K562 (cell line): Measurements from ENCODE around the gene PTH1R. TPM values are rescaled to one million over a fixed set of nuclear protein-coding genes. Genes with fewer than 3 reads are reported as not detected.
A peak's percentile ranks its signal among the peaks of the same experiment; 100 is the strongest.

Experiments
- ATF1 ChIP-seq, 2 experiments: fragments of 450-650 bp in 1 of 2; IDR thresholded peaks; 2 replicates each; pipeline ENCODE4 v1.6.1; 2016; ENCODE audit warnings: missing compliant biosample characterization in 1 of 2, missing genetic modification characterization in 1 of 2
- HDAC2 ChIP-seq: fragments of 450-650 bp; IDR thresholded peaks from 2 replicates; pipeline ENCODE4 v1.6.1; 2016; ENCODE audit warnings: mild to moderate bottlenecking
- ILK ChIP-seq: fragments of 450-650 bp; IDR thresholded peaks from 2 replicates; pipeline ENCODE4 v1.6.1; 2016; ENCODE audit warnings: missing genetic modification characterization, low read depth, mild to moderate bottlenecking, missing compliant biosample characterization, moderate library complexity, borderline replicate concordance
- RAD51 ChIP-seq: fragments of 450-650 bp; IDR thresholded peaks from 2 replicates; pipeline ENCODE4 v1.7.1; 2016; ENCODE audit warnings: low read depth, mild to moderate bottlenecking, borderline replicate concordance
- RHOXF2B ChIP-seq: fragments of 250-450 bp; sonication (Bioruptor Pico); conservative IDR thresholded peaks from 2 replicates; pipeline ENCODE4 v1.5.1; 2021
- ZBTB7A ChIP-seq: IDR thresholded peaks from 2 replicates; pipeline ENCODE4 v1.6.1; 2011; ENCODE audit warnings: low read depth, mild to moderate bottlenecking, low read length, moderate library complexity, borderline replicate concordance; ENCODE audit not compliant: control insufficient read depth
- polyA plus RNA-seq, 8 experiments: library from polyadenylated mRNA; depleted of rRNA in 4 of 8; stranded (reverse) in 5 of 8; unstranded in 3 of 8; fragments of >200 nt; fragmentation: Nextera tagmentation in 2 of 8; fragmentation: Illumina TruSeq in 1 of 8; extraction: Ambion mirVana in 2 of 8; extraction: Trizol in 1 of 8; gene quantifications; 2 replicates each; pipeline versions ENCODE4 v1.2.1 to v1.2.3, GENCODE V29; 2011 to 2014; ENCODE audit warnings: inconsistent platforms in 1 of 8, missing spikeins in 1 of 8
- total RNA-seq, 7 experiments: library from RNA; depleted of rRNA in 6 of 7; stranded (reverse); fragments of >200 nt in 6 of 7; fragmentation: Illumina TruSeq in 2 of 7; extraction: Trizol in 2 of 7; gene quantifications; 2 replicates each; pipeline versions ENCODE4 v1.2.1 to v1.2.3, GENCODE V29; 2011 to 2021; ENCODE audit warnings: low replicate concordance in 1 of 7
- TF ChIP-seq, protein P1 (sequence below), 3 experiments: IDR thresholded peaks in 2 of 3; conservative IDR thresholded peaks in 1 of 3; 2 replicates each; pipeline ENCODE4 v1.5.1; 2011 to 2012; ENCODE audit warnings: low read length in 3 of 3, mild to moderate bottlenecking in 3 of 3, control low read depth in 2 of 3, improper control_type of control experiment in 1 of 3, inconsistent platforms in 1 of 3, low read depth in 1 of 3, mixed read lengths in 1 of 3, moderate library complexity in 1 of 3; ENCODE audit not compliant: insufficient read depth in 2 of 3
- TF ChIP-seq, protein P2 (sequence below): sonication (generic); formaldehyde crosslinking; IDR thresholded peaks from 2 replicates; pipeline ENCODE4 v1.8.0; 2022; ENCODE audit warnings: mild to moderate bottlenecking, missing genetic modification reagents

Gene PTH1R
- total and polyA plus RNA-seq, 9 of the 15 experiments (the other 6 are each of a cell fraction or from before 2014, with no cell fraction given) = not detected

DNA sequence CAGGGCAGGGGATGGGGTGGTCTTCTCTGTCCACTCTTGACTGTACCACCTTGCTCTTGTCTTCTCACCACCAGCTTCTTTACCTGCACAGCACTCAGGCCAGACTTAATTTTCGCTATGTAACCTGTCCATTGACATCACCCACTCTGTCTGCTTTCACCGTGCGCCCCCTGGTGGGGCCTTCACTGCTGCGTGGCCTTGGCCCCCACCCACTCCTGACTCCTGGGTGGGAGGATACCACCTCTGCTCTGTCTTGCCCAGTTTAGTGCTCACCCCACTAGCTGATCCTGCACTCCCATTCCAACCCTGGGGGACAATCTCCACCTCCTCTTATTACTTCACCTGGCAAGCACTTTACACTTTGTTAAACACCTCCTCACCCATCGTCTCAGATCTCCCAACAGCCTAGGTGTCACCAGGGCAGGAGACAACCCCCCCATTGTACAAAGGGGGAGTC lies 17.7 kb downstream of the PTH1R start (continued):
- TF ChIP-seq, protein P1, sequence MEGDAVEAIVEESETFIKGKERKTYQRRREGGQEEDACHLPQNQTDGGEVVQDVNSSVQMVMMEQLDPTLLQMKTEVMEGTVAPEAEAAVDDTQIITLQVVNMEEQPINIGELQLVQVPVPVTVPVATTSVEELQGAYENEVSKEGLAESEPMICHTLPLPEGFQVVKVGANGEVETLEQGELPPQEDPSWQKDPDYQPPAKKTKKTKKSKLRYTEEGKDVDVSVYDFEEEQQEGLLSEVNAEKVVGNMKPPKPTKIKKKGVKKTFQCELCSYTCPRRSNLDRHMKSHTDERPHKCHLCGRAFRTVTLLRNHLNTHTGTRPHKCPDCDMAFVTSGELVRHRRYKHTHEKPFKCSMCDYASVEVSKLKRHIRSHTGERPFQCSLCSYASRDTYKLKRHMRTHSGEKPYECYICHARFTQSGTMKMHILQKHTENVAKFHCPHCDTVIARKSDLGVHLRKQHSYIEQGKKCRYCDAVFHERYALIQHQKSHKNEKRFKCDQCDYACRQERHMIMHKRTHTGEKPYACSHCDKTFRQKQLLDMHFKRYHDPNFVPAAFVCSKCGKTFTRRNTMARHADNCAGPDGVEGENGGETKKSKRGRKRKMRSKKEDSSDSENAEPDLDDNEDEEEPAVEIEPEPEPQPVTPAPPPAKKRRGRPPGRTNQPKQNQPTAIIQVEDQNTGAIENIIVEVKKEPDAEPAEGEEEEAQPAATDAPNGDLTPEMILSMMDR (IDR thresholded peaks at IDR 0.05 in 2 of 3, conservative IDR thresholded peaks at IDR 0.05 in 1 of 3; ENCODE audit: insufficient read depth in 2 of 3, low read depth in 1 of 3, low read length in 3 of 3) = peak; percentile 91 to 99 (median 93)
- 0 out of 2 replicates have a peak, but pooled peaks have one; percentile 9 for TF ChIP-seq RAD51
- no peak for TF ChIP-seq RHOXF2B (CRISPR knock-in tag)
- TF ChIP-seq, protein P2, sequence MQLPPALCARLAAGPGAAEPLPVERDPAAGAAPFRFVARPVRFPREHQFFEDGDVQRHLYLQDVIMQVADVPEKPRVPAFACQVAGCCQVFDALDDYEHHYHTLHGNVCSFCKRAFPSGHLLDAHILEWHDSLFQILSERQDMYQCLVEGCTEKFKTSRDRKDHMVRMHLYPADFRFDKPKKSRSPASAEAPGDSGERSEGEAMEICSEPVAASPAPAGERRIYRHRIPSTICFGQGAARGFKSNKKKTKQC = peak; percentile 40; the same call in 1 of the 2 replicates
- TF ChIP-seq ILK = no peak
- TF ChIP-seq ATF1 (CRISPR knock-in tag; IDR thresholded peaks at IDR 0.05) = no peak
- TF ChIP-seq ATF1 (tag; IDR thresholded peaks at IDR 0.05) = peak; percentile 63
- peak; percentile 19; the same call in 1 of the 2 replicates for TF ChIP-seq ZBTB7A
- TF ChIP-seq HDAC2 = peak; percentile 56; the same call in 1 of the 2 replicates
- TF ChIP-seq, all 486 proteins: peak for 43
